Measurements from ENCODE around the gene CENPN.

DNA sequence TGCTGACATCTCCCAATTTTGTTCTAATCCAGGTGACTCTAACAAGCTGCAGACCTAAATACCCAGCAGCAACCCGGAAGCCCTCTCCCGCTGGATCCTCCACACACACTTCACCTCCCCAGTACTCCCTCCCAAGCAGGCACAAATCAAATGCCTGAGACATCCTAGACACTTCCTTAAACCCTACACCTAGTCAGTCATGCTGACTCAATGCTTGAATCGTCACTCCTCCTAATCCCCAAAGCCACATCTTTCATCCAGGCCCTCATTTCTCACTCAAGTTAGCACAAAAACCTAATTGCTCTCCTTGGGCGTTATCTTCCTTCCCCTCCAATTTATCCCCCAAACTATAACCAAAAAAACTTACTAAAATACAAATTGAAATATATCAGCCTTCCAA lies 33.0 kb upstream of the CENPN start:
- TF ChIP-seq POLR2A (IDR thresholded peaks at IDR 0.05; ENCODE audit: low read length) (no peak), GATA1 (IDR thresholded peaks at IDR 0.05; ENCODE audit: low read depth, low read length) (no peak)
